NCI-H2107 (cell line): ENCODE data around the gene COA7.

ENCODE experiments used
- DNase-seq: peaks from one replicate; lab custom pipeline; 2025; lab: John Stamatoyannopoulos, UW

COA7 gene

DNA sequence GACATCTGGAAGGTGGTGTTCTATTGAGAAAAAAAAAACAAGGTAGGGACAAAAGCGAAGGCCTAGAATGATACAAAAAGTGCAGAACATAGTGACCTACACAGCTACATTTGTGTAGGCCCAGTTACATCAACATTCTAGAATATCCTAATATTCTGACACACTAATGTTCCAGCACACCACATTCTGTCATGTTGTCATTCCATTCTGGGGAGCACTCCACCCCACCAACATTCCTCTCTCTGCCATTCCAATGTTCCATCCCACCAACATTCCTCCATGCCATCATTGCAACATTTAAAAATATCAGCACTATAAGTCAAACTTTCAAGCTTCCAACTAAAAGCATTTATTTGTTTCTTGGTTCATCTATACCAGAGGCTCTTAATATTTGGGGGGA is 28.5 kb downstream of the COA7 start:
- DNase-seq = no peak

DNA sequence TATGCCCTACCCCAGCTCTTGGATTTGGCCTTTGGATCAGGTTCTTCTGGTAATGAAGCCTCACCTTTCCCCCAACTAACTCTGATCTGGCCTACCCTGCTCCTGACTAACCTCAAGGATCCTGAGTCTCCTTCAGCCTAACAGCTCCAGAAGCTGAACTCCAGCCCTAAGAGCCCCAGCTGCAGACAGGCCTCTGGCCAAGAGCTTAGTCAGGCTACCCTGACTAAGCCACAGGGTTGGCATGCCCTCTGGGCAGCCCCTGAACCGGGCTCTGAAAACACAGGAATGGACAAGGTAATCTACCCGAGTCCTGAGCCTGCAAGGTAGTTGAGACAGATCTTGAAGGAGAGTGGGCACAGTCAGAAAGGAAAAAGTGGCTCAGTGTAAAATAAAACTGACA is 29.4 kb downstream of the COA7 start:
- DNase-seq = no peak

- DNase-seq = no peak
These were observed 30.2 kb downstream of the COA7 start for GRCh38 chr1:52667984-52668383.

- no peak for DNase-seq
These were observed 30.9 kb downstream of the COA7 start for GRCh38 chr1:52667290-52667689.

GRCh38 chr1:52665006-52665941 is 32.9 kb downstream of the COA7 start:
- no peak for DNase-seq

DNA sequence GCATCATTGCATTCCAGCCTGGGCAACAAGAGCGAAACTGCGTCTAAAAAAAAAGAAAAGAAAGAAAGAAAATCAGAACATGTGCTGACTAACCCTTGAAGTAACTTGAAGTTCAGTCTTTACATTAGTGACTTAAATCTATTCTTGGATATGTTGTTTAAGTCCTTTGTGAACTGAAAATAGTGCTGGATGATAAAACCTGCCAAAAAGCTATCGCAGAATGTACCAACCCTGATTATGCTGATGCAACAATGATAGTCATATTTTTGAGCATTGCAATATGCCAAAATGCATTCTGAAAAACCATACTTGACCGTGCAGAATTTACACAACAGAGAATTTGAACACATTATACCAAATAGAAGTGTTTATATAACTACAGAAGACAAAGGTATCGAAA is 34.4 kb downstream of the COA7 start:
- DNase-seq = no peak

GRCh38 chr1:52662645-52663313 is 35.4 kb downstream of the COA7 start:
- DNase-seq = no peak

- no peak for DNase-seq
These were observed 37.3 kb downstream of the COA7 start for GRCh38 chr1:52660807-52661206.

GRCh38 chr1:52659851-52660596 is 38.1 kb downstream of the COA7 start:
- no peak for DNase-seq

DNA sequence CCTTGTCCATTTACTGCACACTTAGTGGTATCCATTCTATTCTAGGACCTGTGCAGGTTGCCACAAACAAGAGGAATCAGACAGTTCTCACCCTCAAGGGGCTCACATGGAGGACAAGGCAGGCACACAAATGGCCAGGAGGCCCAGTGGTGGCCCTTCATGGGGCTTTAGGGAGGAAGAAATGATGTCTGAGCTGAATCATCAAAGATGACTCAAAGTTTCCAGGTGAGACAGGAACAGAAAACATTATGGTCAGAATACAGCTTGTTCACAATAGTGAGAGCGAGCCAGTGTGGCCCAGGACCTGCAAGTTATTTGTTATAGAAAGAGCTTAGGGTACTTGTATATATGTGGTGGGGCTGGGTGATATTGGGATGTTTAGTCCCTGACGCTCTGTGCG is 38.8 kb downstream of the COA7 start:
- no peak for DNase-seq

- DNase-seq = no peak
These were observed 39.4 kb downstream of the COA7 start for GRCh38 chr1:52658795-52659194.

DNA sequence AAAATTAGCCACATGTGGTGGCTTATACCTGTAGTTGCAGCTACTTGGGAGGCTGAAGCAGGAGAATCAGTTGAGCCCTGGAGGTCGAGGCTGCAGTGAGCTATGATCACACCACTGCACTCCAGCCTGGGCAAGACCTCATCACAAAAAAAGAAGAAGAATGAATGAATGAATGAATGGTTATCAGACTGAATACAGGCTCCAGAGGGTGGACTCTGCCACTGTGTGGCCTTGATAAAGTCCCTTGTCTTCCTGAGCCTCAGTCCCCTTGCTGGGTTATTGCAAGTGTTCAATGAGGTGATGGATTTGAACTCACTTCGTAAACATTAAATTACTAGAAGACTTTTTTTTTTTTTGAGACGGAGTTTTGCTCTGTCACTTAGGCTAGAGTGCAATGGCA is 40.4 kb downstream of the COA7 start:
- DNase-seq = no peak

- DNase-seq = no peak
These were observed 44.1 kb downstream of the COA7 start for GRCh38 chr1:52654063-52654462.

- DNase-seq = no peak
These were observed 44.8 kb downstream of the COA7 start for GRCh38 chr1:52653207-52653849.

- no peak for DNase-seq
These were observed 46.2 kb downstream of the COA7 start for GRCh38 chr1:52651904-52652303.

DNA sequence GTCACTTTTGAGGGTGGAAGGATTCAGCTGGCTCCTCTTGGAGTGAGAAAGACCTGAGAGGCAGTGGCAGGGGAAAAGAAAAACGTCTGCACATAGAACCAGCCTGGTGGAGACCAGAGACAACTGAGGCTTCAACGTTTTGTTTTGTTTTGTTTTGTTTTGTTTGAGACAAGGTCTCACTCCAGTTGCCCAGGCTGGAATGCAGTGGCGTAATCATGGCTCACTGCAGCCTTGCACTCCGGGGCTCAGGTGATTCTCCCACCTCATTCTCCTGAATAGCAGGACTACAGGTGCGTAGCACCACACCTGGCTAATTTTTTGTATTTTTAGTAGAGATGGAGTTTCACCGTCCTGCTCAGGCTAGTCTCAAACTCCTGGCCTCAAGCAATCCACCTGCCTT is 52.9 kb downstream of the COA7 start:
- no peak for DNase-seq

GRCh38 chr1:52641307-52641706 is 56.8 kb downstream of the COA7 start:
- no peak for DNase-seq

DNA sequence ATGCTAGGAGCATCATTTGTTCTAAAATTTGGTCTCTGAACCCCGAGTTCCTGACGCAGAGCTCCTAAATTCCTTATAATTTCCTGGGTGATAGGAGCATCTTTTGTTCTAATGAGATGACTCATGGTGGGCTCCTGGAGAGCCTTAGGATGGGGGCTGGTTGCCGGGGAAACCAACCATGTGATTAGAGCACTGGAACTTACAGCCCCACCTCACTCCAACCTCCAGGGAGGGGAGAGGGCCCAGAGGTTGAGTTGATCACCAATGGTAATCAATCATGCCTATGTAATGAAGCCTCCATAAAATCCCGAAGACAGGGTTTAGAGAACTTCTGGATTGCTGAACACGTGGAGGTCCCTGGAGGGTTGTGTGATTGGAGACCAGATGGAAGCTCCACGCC is 57.5 kb downstream of the COA7 start:
- no peak for DNase-seq

- DNase-seq = no peak
These were observed 60.2 kb downstream of the COA7 start for GRCh38 chr1:52637946-52638345.

DNA sequence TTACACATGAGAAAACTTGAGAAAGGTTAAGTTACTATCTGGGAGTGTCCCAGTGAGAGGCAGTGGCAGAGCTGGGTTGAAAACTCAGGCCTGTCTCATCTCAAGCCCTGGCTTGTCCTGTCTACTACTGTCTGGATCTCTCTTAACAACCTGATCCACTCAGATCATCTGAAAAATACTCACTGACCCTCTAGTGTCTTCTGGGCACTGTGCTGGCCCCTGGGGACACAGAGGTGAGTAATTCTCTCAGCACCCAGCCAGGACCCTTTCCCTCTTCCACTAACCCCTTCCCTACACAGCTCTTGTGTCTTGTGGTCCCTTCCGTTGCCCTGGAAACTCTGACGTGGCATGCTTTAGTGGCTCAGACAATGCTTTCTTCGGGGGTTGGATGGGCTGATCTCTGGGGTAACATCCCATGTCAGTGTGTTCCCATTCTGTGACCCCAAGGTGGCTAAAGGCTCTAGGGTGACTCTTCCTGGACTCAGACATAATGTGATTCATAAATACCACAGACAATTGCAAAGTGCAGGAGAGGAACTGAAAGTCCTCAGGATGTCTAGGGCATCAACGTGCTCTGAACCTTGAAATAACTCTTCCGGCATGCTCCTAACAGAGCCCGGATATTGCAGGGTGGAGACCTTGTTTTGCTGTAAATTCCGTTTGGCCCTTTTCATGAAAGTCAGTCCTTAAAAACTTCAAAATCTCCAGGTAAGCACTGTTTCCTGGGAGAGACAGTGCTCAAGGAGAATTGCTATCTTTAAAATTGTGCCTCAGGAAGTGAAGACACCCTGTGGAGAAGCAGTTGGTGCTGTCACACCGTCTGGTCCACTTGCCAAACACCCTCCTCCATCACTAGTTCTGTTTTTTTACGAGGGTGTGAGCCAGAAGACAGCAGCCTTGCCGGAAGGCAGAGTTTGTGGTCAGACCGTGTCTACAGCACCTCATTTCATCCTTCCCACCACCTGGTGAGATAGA is 61.1 kb downstream of the COA7 start:
- DNase-seq = no peak
